GM10266 (cell line): Measurements from ENCODE around the gene RNF40.

ENCODE experiments used
- DNase-seq: peaks from one replicate; pipeline ENCODE4 v3.0.0; 2012; ENCODE audit errors: extremely low spot score
- CTCF ChIP-seq: IDR thresholded peaks from 2 replicates; pipeline ENCODE4 v1.5.1; 2012; ENCODE audit warnings: mild to moderate bottlenecking, low read depth; ENCODE audit not compliant: control insufficient read depth, insufficient read depth; ENCODE audit errors: missing control alignments

The RNF40 gene

GRCh38 chr16:30731411-30731810 lies 30.7 kb upstream of the RNF40 start:
- no peak for DNase-seq
- TF ChIP-seq CTCF: no peak

GRCh38 chr16:30736995-30737793 lies 24.9 kb upstream of the RNF40 start:
- no peak for DNase-seq
- TF ChIP-seq CTCF: no peak

- DNase-seq: no peak
- TF ChIP-seq CTCF: no peak
Measured at GRCh38 chr16:30737794-30738648, 24.1 kb upstream of the RNF40 start.

GRCh38 chr16:30738984-30739951 lies 22.9 kb upstream of the RNF40 start:
- no peak for TF ChIP-seq CTCF
- no peak for DNase-seq

- no peak for TF ChIP-seq CTCF
- no peak for DNase-seq
Measured at GRCh38 chr16:30740364-30741251, 21.5 kb upstream of the RNF40 start.

GRCh38 chr16:30741461-30741914 lies 20.6 kb upstream of the RNF40 start:
- no peak for TF ChIP-seq CTCF
- no peak for DNase-seq
